ENCODE measurements around the gene ZNF783. TPM values are rescaled to one million over a fixed set of nuclear protein-coding genes. Genes with fewer than 3 reads are reported as not detected.

Gene ZNF783
- total and polyA plus RNA-seq, 7 donors, result 1.2 to 15.2 (median 9.4) TPM

DNA sequence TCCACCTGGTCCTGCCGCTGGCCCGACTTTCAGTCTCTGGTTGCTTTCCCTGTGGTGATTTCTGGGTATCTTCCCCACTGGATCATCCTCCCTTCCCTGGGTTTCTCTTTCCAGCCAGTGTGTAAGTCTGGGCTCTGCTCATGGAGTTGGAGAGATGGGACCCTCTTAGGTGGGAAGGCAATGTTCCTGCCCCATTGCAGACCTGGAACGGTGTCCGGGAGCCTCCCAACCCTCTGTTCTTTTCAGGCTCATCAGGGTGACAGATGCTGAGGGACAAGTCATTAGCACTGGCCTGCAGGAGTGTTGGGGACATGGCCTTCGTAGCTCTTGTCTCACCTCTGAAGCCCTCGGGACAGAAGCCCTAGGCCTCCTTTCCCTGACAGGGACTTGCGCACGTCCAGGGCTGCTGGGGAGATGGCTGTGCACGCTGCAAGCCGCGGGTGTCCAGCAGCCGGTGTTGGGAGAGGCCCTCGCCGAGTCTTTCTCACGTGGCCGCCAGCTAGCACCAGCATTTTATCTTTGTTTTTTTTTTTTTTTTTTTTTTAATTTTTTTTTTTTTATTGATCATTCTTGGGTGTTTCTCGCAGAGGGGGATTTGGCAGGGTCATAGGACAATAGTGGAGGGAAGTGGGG is 17.2 kb downstream of the ZNF783 start:
- no peak for DNase-seq

GRCh38 chr7:149280151-149280550 is 18.2 kb downstream of the ZNF783 start:
- no peaks in the 10 kb centered on the region for H3K27me3 ChIP-seq
- no peak for DNase-seq
- peaks cover 7 to 67% (median 28%) of the 10 kb centered on the region in 4 donors for H3K36me3 ChIP-seq
- H3K9me3 ChIP-seq, result no peaks in the 10 kb centered on the region
- intact Hi-C loops (cut with DNase I), result no loop called here
- no peak for TF ChIP-seq EP300 (IDR thresholded peaks at IDR 0.05)
- TF ChIP-seq CTCF (IDR thresholded peaks at IDR 0.05), result no peak
- no peak for TF ChIP-seq POLR2AphosphoS5 (IDR thresholded peaks at IDR 0.05)
- no peak for TF ChIP-seq POLR2A (IDR thresholded peaks at IDR 0.05)
- H3K4me3 ChIP-seq, result no peak overlapping the region
- WGBS, 2 donors, result 94 to 96% methylated on average over 9 of the region's 9 CpGs
- H3K4me1 ChIP-seq, result peaks cover 0 to 8% (median 0%) of the 10 kb centered on the region in 4 donors
- no peak overlapping the region for H3K27ac ChIP-seq

More for the DNA sequence above, 17.2 kb downstream of the ZNF783 start:
- WGBS, 2 donors, result 94 to 97% methylated on average over 17 of the region's 17 CpGs
- Histone ChIP-seq H3K27ac (no peak overlapping the region), H3K9me3 (no peaks in the 10 kb centered on the region), H3K4me3 (no peak overlapping the region), H3K36me3 (peaks cover 7 to 74% (median 28%) of the 10 kb centered on the region in 4 donors), H3K27me3 (no peaks in the 10 kb centered on the region), H3K4me1 (no peaks in the 10 kb centered on the region)
- no peak for TF ChIP-seq POLR2A (IDR thresholded peaks at IDR 0.05)
- TF ChIP-seq POLR2AphosphoS5 (IDR thresholded peaks at IDR 0.05), result no peak
- TF ChIP-seq CTCF (IDR thresholded peaks at IDR 0.05), result no peak
- TF ChIP-seq EP300 (IDR thresholded peaks at IDR 0.05), result no peak
- intact Hi-C loops (cut with DNase I), result no loop called here

DNA sequence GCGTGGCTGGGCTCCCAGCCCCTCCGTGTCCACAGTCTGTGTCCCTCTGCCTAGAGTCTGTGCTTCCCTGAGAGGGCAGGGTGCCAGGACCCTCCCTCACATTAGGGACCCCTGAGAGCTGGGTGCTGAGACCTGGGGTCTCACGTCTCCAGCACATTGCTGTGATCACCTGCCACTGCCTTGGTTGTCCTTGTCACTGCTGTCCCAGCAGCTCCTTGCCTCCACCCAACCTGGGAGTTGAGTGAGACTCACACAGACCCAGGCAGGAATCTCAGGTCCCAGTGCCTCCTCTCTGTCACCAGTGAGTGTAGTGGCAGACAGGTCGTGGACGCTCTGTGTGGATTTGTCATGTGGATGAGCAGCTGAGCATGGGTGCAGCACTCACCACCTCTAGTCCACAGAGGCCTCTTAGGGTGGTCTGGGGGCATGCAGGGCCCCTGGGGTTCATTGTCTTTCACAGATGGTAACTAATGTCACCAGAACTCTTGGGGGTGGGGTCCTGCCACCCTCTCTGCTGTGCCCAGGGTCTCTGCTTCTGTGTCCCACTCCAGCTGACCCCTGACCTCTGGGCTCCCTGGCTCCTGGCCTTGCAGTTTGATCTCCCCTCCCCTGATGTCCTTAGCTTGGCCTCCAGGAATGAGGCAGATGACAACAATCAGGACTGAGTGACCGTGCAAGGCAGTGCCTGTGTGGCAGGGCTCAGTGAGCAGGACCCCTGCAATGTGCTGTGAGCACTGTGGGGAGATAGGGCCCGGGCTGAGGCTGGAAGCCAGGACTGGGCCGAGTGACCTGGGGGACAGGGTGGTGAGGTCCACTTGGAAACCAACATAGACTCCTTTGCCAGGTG is 18.9 kb downstream of the ZNF783 start:
- no peak for TF ChIP-seq CTCF (IDR thresholded peaks at IDR 0.05)
- WGBS, 2 donors, result 94 to 95% methylated on average over 8 of the region's 8 CpGs
- H3K4me3 ChIP-seq, result no peak overlapping the region
- DNase-seq, result no peak
- H3K27ac ChIP-seq, result no peak overlapping the region
- H3K4me1 ChIP-seq, result peaks cover 0 to 15% (median 6%) of the 10 kb centered on the region in 4 donors
- H3K9me3 ChIP-seq, result no peaks in the 10 kb centered on the region
- peaks cover 7 to 59% (median 22%) of the 10 kb centered on the region in 4 donors for H3K36me3 ChIP-seq
- H3K27me3 ChIP-seq, result no peaks in the 10 kb centered on the region
- intact Hi-C loops (cut with DNase I), result no loop called here

DNA sequence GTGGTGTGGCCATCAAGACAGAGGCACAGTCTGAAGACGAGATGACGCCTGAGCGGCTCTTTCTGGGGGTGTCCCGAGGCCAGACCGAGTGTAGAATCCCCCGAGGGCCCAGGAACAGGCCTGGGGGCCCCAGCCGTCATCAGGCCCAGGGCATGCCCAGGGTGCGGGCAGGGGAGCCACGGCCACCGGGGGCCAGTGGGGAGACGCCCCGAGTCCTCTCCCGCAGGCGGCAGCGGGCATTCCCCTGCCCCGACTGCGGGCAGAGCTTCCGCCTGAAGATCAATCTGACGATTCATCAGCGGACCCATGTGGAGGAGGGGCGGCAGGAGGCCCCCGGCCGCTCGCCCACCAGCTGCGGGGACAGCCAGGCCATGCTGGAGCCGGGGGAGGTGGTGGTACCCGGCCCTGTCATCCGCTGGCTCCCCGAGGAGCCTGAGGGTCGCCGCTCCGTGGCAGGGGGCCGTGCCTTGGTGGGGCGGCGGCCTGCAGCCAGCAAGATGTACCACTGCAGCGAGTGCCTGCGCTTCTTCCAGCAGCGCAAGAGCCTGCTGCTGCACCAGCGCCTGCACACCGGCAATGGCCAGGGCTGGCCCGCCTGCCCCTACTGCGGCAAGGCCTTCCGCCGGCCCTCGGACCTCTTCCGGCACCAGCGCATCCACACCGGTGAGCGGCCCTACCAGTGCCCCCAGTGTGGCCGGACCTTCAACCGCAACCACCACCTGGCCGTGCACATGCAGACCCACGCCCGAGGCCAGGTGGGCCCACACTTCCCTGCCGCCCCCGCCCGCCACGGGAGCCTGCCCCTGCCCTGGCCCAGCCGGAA is 19.7 kb downstream of the ZNF783 start:
- Histone ChIP-seq H3K4me3 (no peak overlapping the region), H3K4me1 (peaks cover 0 to 17% (median 8%) of the 10 kb centered on the region in 4 donors), H3K27ac (no peak overlapping the region), H3K27me3 (no peaks in the 10 kb centered on the region), H3K9me3 (no peaks in the 10 kb centered on the region), H3K36me3 (peaks cover 7 to 51% (median 19%) of the 10 kb centered on the region in 4 donors)
- TF ChIP-seq EP300 (IDR thresholded peaks at IDR 0.05) (no peak), POLR2AphosphoS5 (IDR thresholded peaks at IDR 0.05) (no peak), POLR2A (IDR thresholded peaks at IDR 0.05) (no peak), CTCF (IDR thresholded peaks at IDR 0.05) (no peak)
- intact Hi-C loops (cut with DNase I), result no loop called here
- 96% methylated on average over 59 of the region's 59 CpGs for WGBS, 2 donors
- DNase-seq, result no peak
